Neural progenitor cell (in vitro differentiated cells): ENCODE measurements around the gene NEGR1.

ENCODE experiments used
- EZH2 ChIP-seq: fragments of 200-600 bp; sonication (generic); IDR thresholded peaks from 2 replicates; pipeline ENCODE4 v1.6.1; 2017; ENCODE audit warnings: antibody characterized with exemption, mild to moderate bottlenecking, moderate library complexity
- TF ChIP-seq, protein P1 (sequence below): fragments of 200-600 bp; sonication (generic); IDR thresholded peaks from 2 replicates; pipeline ENCODE4 v1.5.1; 2017; ENCODE audit warnings: antibody characterized with exemption, mild to moderate bottlenecking

DNA sequence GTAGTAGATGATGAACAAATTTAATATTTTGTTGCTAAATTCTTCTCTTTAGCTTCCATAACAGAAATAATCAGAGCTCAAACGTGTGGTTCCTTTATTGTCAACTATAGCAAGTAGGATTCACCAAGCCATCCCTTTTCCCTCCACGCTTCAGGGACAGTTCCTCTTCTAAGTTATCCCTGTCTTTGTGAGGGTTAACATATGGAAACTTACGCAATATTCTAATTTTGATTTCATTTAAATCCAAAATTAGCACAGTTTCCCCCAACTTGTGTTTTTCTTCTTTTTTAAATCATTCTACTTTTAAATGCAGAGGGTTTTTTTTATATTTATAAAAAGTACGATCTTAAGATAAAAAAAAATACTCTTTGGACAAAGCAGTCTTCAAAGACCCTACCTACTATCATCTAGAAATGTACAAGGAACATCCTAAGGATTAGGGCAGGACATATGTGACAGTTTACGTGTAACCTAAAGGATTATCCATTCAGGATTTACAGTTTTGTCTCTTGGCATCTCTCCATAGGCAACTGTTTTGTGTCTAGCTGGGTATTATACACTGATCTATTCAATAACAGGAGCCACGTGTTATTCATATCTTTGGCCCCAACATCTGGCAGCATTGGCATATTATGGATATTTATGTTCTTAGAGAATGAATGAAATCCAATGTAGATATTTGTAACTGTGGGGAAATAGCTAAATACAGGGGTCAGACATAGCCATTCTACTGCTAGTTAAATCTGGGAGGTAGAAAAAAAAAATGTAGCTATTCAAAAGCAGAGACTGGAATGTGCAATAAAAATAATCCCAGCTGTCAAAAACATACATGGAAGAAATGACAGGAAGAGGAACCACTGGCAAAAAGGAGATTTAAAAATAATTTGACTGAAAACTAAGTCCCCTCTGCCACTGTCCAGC lies 272.9 kb downstream of the NEGR1 start:
- TF ChIP-seq, protein P1, sequence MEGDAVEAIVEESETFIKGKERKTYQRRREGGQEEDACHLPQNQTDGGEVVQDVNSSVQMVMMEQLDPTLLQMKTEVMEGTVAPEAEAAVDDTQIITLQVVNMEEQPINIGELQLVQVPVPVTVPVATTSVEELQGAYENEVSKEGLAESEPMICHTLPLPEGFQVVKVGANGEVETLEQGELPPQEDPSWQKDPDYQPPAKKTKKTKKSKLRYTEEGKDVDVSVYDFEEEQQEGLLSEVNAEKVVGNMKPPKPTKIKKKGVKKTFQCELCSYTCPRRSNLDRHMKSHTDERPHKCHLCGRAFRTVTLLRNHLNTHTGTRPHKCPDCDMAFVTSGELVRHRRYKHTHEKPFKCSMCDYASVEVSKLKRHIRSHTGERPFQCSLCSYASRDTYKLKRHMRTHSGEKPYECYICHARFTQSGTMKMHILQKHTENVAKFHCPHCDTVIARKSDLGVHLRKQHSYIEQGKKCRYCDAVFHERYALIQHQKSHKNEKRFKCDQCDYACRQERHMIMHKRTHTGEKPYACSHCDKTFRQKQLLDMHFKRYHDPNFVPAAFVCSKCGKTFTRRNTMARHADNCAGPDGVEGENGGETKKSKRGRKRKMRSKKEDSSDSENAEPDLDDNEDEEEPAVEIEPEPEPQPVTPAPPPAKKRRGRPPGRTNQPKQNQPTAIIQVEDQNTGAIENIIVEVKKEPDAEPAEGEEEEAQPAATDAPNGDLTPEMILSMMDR = no peak
- no peak for TF ChIP-seq EZH2
